Measurements from ENCODE around the gene ABCB8. TPM values are rescaled to one million over a fixed set of nuclear protein-coding genes. Genes with fewer than 3 reads are reported as not detected.

ABCB8 gene
- total and polyA plus RNA-seq, 2 of the 8 experiments (the other 6 are each of a cell fraction or from before 2014, with no cell fraction given), result 17.7 to 27.0 TPM

GRCh38 chr7:150989456-150989855, 38.8 kb upstream of the ABCB8 start (continued):
- no peak for TF ChIP-seq CTCF (IDR thresholded peaks at IDR 0.05; ENCODE audit: control extremely low read depth in 1 of 3, insufficient read depth in 1 of 3, low read depth in 1 of 3, low read length in 3 of 3)
